Stimulated activated CD8-positive, alpha-beta memory T cell treated with anti-CD3 and anti-CD28 coated beads, Interleukin-15, amount 100 ng/mL, for 1 hour (primary cell): ENCODE data around the gene ENTREP1.
"Not testable (repeated sequence)": the region's sequence is repeated elsewhere in the genome, so short reads cannot be mapped to it uniquely, and the experiment has no call there.

Experiments
- DNase-seq: peaks from one replicate; pipeline ENCODE4 v3.0.0-alpha.2; 2020; ENCODE audit warnings: low read depth

ENTREP1 gene

DNA sequence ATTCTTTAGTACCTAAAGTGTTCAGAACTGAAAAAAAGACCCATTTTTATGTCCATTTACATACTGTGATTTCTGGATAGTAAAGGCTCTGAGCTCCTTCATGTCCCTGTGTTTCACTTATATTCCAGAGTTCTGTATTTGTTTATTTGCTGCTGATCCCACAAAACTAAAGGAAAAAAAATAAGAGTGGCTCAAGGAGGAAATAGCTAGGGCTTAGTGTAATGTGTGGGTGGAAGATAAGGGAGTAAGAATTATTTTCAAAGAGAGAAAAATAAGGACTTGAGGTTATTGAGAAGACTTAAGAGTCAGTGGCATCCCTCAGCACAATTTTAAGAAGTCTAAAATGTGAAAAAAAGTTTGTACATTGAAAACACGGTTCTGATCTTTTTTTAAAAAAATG, 46.0 kb downstream of the ENTREP1 start:
- no peak for DNase-seq

DNA sequence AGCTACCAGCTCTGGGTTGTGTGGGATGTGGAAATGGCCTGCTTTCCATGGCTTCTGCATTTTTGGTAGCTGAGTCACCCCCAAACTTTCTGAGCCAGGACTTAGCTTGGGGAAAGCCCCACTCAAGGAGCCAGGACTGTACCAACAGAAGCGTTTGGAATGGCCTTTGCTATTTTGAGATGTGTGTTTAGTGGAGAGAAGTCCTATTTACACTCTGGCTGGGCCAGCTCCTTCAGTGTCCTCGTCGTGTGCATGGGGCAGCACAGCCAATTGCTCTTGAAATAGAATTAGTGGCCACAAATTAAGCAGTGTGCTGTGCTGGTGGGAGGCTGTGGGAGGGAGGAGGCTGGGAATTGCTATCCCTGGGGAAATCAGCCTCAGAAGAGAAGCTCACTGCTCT, 51.6 kb downstream of the ENTREP1 start:
- no peak for DNase-seq

GRCh38 chr9:69377291-69377690, 52.3 kb downstream of the ENTREP1 start:
- DNase-seq, result no peak

DNA sequence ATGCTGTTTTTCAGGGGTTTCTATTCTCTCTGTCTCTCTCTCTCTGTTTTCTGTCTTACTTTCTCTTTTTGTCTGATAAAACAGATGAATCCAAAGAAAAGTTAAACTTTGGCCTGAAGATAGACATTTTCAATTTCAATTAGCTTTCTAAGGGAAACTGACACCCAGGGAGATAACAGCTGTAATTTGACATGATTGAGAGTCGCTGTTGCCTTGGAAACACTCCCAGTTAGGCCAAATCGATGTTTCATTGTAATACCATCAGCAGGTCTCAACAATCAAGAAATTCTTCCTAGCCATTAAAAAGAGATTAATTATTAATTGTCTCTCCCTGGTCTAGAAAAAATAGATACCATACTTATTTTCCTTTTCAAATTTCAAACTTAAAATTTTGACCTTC, 53.0 kb downstream of the ENTREP1 start:
- no peak for DNase-seq

DNA sequence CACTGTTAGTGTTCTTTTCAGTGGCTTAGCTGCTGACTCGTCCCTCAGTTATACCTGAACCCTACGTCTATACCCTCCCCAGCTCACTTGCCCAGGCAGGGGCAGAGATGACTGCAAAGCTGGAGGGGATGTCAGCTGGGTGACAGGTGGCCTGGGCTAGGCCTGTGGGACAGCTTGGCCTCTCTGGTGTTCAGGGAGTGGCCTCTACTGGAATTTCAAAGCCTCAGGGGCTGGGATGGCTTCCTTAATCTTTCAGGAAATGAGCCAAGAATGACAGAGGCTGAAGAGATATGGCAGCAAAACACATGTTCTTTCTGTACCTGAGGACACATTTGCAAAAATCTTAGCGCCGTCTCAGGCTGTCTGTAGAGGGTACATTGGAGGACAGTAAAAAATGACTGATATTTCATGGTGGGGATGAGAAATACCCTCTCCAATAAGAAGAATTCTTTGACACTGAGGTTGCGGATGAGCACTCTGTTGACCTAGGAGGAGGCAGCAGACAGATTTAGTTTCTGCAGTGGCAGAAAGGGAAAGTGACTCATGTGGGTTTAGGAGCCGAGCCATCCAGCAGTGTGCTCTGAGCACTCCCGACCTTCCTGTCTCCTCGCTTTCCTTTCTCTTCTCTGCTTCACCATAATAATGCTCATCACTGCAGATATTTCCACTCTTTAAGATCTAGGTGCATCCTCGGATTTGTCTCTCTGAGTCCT, 54.4 kb downstream of the ENTREP1 start:
- DNase-seq, result no peak

- DNase-seq, result no peak
Measured at GRCh38 chr9:69380301-69380700, 55.3 kb downstream of the ENTREP1 start.

DNA sequence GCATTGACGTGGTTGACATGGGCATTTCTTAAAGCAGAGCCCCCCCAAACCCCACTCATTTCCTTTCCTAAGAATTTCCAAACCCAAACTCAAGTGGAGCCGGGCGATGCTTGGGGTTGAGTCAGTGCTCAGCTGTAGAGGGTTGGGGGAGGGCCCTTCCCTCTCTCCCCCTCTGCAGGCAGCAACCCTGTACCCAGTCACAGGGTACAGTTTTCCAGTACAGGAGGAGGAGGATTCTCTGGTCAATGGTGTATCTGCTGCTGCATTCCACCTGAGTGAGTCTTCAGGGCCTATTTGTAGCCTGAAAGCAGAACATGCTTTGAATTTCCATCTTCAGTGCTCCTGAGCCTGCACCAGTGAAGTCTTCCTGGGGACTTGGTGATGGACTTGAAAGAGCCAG, 55.8 kb downstream of the ENTREP1 start:
- DNase-seq, result no peak

DNA sequence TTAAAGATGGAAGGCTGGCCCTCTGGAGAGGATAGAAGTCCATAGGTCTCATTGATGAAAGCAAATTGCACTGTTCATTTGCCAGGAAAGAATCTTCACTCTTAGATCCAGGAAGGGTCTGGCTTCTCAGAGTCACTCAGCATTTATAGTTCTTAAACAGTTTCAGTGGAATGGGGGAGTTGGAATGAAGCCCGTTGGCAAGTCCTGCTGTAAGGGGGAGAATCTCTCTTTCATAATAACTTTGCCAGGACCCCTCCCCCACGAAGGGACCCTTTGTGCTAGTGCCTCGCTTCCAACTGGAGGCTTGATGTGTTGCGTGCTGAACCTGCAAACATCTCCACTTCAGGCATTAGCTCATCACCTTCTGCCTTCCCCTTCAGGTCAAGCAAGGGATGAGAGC, 57.1 kb downstream of the ENTREP1 start:
- no peak for DNase-seq

GRCh38 chr9:69385581-69386033, 60.6 kb downstream of the ENTREP1 start:
- DNase-seq, result no peak

DNA sequence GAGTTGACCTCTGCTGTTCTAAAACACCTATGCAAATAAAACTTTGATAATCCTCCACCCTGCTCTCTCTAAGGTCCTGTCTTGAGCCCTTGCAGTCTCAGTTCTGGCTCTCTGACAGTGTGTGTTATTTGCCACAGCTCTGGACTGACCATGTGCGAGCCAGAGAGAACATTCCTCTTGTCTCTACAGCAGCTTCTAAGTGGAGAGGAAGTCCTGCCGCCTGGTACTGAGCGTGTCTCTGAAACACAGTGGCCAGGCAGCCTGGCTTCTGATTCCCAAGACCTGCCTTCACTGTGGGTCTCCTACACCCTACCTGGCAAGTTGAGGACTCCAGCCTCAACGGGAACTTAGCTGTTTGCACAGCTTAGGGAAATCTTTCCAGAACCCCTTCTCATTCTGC, 61.6 kb downstream of the ENTREP1 start:
- DNase-seq, result no peak

DNA sequence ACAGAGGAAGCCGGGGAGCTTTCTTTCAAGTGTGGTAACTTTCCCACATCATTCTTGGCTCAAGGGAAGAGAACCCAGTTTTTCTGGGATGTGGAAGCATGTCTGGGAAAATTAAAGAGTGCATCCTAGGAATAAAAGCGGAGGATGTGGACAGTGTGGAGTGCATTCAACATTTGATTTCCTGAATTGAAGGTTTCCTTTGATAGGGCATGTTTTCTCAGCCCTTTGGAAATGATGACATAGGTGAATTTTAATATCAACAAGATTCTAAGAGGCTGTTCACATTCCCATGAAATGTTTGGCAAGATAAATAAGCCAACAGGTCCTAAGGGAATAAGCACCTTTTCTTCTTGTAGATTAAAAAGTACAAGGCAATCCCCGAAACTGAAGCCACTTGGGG, 63.6 kb downstream of the ENTREP1 start:
- no peak for DNase-seq

DNA sequence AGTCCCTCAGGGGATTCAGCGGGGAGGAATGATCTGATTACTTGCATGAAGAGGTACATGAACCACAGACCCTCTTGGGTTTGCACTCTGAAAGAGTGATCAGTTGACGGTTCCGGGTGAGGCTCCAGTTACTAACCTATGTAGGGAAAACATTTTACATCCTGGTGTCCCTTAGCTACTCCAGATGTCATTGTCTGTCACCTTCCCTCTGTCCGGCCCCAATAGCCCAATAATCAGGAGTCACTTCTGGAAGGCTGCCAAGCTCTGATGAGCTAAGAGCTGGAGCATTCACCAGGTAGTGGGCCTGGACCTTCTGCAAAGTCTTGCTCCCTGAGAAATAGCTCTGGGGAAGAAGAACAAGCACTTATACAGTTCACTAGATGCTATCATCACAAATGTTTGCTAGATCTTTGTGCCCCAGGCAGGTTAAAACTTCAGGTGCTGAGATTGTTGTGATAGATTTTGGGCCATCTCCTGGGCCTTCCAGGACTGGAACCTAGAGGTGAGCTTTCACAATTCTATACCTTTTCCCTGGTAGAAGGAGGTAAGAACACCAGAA, 64.5 kb downstream of the ENTREP1 start:
- DNase-seq, result no peak

DNA sequence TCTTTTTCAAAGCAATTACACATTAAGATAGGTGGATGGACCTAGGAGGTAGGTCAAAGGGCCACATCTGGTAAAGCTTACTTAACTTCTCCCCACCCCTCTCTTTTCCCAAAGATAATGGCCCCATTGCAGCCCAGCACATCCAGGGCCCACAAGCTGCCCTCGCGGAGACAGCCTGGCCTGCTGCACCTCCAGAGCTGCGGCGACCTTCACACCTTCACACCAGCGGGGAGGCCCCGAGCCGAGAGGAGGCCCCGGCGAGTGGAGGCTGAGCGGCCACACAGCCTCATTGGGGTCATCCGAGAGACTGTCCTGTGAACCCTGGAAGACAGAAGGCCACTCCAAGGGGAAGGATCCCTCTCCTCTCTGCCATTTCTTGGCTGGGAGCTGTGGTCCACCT, 66.5 kb downstream of the ENTREP1 start:
- no peak for DNase-seq

DNA sequence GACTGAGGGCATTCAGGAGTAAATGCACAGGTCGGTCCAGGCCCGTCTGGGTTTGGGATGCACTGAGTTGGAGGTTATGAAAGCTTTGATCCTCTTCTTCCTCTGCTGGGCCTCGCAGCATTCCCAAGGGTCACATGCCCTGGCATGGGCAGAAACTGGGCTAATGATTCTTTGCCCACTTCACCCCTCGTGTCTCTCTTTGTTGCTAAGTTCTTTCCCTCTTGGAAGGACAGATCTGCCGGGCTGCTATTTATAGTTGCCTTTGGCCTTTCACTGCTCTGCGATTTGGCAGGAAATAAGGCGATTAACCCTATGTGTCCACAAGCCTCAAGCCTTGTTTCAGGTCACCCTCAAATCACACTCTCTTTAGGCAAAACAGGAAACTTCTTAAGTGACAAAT, 66.9 kb downstream of the ENTREP1 start:
- no peak for DNase-seq

DNA sequence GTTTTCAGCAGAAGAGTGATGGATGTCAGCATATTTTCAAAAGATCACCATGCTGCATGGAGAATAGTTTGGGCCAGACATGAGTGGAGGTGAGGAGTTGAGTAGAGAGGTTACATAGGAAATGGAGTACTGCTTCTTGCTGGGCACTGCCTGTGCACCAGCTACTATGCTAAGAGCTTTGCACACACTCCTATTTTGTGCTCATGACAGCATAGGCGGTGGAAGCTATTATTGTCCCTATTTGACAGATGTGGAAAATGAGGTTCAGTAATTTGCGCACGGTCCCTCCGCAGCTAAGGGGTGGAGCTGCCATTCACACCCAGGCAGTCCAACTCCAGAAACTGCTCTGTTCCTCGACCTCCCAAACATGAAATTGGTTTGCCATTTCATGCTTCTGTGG, 67.8 kb downstream of the ENTREP1 start:
- no peak for DNase-seq

DNA sequence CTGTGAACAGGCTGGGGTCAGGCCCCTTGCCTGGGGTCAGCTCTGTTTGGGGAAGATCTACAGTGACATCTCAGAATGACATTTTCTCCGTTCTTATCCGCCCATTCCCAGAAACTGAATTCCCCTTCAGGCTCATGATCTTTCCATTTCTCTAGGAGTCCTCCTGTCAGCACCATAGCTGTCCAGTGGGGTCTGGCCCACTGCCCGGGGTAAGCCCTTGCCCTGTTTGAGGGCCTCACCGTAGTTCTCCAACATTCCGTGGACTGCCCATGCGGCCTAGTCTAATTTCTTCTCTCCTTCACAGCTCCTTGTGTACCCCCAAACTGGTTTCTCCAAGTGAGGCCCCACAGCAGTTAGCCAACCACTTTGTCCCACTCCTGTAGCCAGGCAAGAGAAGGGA, 68.4 kb downstream of the ENTREP1 start:
- DNase-seq, result no peak

DNA sequence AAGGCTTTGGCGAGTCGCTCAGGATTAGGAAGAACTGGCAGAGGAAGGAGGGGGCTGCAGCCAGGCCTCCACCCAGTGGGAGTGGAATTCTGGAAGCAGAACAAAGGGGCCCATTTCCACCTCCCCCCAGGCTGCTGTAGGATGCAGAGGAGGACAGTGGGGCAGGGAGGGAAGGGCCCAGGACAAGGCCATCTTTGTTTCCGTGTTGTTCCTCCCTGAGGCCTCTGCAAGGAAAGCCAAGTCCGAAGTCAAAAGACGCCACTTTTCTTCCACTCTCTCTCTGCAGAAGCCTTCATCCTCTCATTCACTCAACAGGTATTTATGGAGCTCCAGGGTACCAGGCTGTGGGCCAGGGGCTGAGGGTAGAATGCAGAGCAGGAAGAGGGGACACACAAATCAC, 70.7 kb downstream of the ENTREP1 start:
- no peak for DNase-seq

GRCh38 chr9:69396759-69397158, 71.7 kb downstream of the ENTREP1 start:
- no peak for DNase-seq

DNA sequence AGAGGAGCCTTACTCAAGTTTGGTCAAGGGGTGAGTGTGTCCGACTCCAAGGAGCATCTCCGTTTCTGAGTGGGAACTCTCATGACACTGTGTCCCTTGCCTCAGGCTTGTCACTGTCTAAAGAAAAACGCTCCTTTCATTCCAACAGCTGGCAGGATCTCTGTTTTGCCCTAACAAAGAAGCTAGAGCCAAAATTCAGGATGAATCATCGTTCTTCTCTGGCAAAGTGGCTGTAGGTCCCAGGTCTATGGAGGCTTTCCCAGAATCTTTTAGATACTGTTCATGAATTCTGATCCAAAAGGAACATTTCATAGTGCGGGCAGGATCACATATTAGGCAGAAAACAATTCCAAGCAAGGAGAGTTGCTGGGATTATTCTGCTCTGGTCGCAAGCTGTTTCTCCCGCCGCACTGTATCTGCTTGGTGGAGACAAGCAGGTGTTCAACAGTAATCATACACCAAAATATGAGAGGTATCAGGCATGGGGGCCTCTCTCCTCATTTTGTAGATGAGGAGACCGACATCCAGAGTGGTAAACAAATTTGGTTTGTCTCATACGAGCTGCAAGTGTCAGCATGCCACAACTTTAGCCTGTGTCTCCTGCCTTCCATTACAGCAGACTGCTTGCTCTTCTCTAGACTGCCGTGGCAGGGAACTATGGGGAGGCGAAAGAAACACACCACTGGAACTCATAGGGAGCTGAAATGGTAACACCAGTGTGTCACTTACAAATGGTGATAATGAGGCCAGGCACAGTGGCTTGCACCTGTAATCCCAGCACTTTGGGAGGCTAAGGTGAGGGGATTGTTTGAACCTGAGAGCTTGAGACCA, 72.6 kb downstream of the ENTREP1 start:
- no peak for DNase-seq

DNA sequence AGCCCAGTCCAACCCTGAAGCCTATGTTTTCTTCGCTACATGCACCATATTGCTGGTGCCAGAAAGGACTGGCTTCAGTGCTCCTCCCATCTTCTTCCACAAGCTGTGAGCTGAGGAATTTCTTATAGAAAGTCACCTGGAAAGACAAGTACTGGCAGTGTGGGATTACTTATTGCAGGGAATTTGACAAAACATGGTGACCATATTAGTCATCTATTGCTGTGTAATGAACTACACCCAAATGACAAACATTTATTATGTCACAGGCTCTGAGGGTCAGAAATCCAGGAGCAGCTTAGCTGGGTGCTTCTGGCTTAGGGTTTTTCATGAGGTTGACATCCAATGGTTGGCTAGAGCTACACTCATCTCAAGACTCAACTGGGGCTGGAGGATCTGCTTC, 75.5 kb downstream of the ENTREP1 start:
- no peak for DNase-seq

- DNase-seq, result not testable (repeated sequence)
Measured at GRCh38 chr9:69409936-69410335, 84.9 kb downstream of the ENTREP1 start.

- DNase-seq, result no peak
Measured at GRCh38 chr9:69411246-69411645, 86.2 kb downstream of the ENTREP1 start.
